GM23248 (cell line): Measurements from ENCODE around the gene RHOG.

Experiments
- EZH2 ChIP-seq: fragments of 200-600 bp; sonication (generic); IDR thresholded peaks from 2 replicates; pipeline ENCODE4 v1.6.1; 2018; ENCODE audit warnings: antibody characterized with exemption, mild to moderate bottlenecking; ENCODE audit not compliant: insufficient read depth, poor library complexity, severe bottlenecking
- EZH2phosphoT487 ChIP-seq: fragments of 200-600 bp; sonication (generic); IDR thresholded peaks from 2 replicates; pipeline ENCODE4 v1.6.1; 2018; ENCODE audit warnings: antibody characterized with exemption, moderate library complexity, mild to moderate bottlenecking, low read depth; ENCODE audit not compliant: insufficient read depth

DNA sequence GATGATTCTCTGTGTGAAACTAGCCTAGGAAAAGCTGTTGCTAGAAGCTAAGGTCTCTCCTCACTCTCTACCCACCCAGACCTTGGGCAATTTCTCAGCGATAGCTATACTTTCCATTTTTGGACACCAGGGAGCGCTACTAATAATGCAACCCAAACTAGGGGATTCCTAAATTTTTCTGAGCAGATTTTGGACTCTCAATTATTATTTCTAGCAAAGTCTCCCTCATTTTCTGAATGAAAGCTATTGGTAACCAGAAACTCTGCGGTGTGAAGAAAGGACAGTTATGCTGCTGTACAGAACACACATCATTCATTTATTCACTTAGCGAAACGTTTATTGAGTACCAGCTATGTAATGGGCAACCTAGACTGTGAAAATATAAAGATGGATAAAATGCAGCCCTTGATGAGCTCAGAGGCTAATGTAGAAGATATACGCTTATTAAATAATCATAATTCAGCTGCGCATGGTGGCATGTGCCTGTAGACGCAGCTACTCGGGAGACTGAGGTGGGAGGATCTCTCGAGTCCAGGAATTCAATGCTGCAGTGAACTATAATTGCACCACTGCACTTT, 8.6 kb upstream of the RHOG start:
- no peak for TF ChIP-seq EZH2phosphoT487
- no peak for TF ChIP-seq EZH2
